GM06990 (cell line): ENCODE measurements around the gene VPS52.
"Not testable (repeated sequence)": the region's sequence is repeated elsewhere in the genome, so short reads cannot be mapped to it uniquely, and the experiment has no call there.

ENCODE experiments used
- DNase-seq: peaks from one replicate; pipeline ENCODE4 v3.0.0-alpha.2; 2011; ENCODE audit not compliant: insufficient read length; ENCODE audit errors: extremely low read depth
- H3K27me3 ChIP-seq: replicated peaks from 2 replicates; pipeline ENCODE4 v1.6.0; 2011; ENCODE audit warnings: low read length; ENCODE audit not compliant: control insufficient read depth, insufficient read depth
- H3K36me3 ChIP-seq: 2 replicates; pipeline ENCODE4 v1.5.1; 2011; ENCODE audit warnings: low read length; ENCODE audit not compliant: control insufficient read depth, insufficient read depth
- H3K4me3 ChIP-seq: replicated peaks from 2 replicates; pipeline ENCODE4 v1.5.1; 2011; ENCODE audit warnings: low read depth, mild to moderate bottlenecking, control low read depth, low read length
- TF ChIP-seq, protein P1 (sequence below): IDR thresholded peaks from 2 replicates; pipeline ENCODE4 v1.5.1; 2011; ENCODE audit warnings: low read length, control low read depth, mild to moderate bottlenecking, inconsistent platforms; ENCODE audit not compliant: insufficient read depth, poor library complexity, severe bottlenecking

The VPS52 gene

DNA sequence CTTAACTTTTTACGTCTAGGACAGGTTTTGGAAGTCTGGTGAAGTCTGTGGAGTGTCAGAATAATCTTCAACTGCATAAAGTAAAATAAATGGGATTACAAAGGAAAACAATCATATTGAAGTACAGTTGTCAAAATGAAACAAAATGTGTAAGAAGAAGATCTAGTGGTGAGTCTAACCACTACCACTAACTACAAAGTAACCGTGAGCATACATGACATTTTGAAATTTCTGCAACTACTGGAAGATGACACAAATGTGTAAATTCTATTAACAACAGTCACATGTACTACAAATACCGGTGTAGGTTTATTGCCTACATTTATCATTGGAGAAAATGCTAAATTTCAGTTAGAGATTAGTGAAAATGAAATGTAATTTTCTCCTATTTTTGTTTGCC is 29.7 kb downstream of the VPS52 start:
- Histone ChIP-seq H3K4me3 (no peak overlapping the region), H3K36me3 (no peaks in the 10 kb centered on the region), H3K27me3 (no peaks in the 10 kb centered on the region)
- DNase-seq: no peak
- TF ChIP-seq, protein P1, sequence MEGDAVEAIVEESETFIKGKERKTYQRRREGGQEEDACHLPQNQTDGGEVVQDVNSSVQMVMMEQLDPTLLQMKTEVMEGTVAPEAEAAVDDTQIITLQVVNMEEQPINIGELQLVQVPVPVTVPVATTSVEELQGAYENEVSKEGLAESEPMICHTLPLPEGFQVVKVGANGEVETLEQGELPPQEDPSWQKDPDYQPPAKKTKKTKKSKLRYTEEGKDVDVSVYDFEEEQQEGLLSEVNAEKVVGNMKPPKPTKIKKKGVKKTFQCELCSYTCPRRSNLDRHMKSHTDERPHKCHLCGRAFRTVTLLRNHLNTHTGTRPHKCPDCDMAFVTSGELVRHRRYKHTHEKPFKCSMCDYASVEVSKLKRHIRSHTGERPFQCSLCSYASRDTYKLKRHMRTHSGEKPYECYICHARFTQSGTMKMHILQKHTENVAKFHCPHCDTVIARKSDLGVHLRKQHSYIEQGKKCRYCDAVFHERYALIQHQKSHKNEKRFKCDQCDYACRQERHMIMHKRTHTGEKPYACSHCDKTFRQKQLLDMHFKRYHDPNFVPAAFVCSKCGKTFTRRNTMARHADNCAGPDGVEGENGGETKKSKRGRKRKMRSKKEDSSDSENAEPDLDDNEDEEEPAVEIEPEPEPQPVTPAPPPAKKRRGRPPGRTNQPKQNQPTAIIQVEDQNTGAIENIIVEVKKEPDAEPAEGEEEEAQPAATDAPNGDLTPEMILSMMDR: no peak

DNA sequence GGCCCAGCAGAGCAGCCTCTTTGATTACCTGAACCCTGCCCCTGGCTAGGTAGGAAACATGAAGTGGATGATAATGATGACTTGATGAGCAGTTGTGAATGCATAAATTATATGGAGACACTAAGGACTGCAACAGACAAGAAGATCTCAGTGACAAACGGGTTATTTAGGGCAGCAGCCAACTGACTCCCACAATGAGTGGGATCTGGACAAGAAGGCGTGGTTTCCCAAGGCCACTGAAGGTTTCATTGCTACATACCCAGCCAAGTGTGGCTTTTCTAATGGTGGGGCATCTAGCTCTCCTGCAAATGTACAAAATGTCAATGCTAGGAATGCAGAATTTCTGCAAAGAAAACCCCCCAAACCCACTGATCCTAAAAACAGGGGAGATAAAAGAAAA is 33.9 kb downstream of the VPS52 start:
- Histone ChIP-seq H3K36me3 (no peaks in the 10 kb centered on the region), H3K27me3 (no peaks in the 10 kb centered on the region; the same call in 1 of the 2 replicates), H3K4me3 (no peak overlapping the region)
- no peak for DNase-seq
- TF ChIP-seq, protein P1: no peak

DNA sequence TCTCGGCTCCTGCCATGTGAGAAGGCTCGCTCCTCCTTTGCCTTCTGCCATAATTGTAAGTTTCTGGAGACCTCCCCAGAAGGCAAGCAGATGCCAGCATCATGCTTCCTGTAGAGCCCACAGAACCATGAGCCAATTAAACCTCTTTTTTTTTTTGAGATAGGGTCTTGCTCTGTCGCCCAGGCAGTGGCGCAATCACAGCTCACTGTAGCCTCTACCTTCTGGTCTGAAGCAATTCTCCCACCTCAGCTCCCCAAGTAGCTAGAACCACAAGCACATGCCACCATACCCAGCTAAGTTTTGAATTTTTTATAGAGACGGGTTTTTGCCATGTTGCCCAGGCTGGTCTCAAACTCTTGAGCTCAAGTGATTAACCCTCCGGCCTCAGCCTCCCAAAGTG is 34.8 kb downstream of the VPS52 start:
- DNase-seq: no peak
- H3K27me3 ChIP-seq: no peaks in the 10 kb centered on the region; the same call in 1 of the 2 replicates
- H3K36me3 ChIP-seq: no peaks in the 10 kb centered on the region
- H3K4me3 ChIP-seq: no peak overlapping the region
- TF ChIP-seq, protein P1: no peak

DNA sequence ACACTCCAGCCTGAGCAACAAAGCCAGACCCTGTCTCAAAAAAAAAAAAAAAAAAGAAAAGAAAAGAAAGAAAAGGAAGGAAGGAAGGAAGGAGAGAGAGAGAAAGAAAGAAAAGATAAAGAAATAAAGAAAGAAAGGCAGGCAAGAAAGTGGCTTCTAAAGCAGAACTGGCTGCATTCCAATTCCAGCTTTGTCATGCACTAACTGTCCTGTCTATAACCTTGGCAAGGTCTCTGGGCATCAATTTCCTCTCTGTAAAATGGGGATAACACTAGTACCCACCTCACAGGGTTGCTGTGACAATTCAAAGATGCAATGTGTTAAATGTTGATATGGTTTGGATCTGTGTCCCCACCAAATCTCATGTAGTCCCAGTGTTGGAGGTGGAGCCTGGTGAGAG is 35.3 kb downstream of the VPS52 start:
- H3K36me3 ChIP-seq: no peaks in the 10 kb centered on the region
- no peak for DNase-seq
- TF ChIP-seq, protein P1: no peak
- H3K4me3 ChIP-seq: no peak overlapping the region
- H3K27me3 ChIP-seq: no peaks in the 10 kb centered on the region; the same call in 1 of the 2 replicates

DNA sequence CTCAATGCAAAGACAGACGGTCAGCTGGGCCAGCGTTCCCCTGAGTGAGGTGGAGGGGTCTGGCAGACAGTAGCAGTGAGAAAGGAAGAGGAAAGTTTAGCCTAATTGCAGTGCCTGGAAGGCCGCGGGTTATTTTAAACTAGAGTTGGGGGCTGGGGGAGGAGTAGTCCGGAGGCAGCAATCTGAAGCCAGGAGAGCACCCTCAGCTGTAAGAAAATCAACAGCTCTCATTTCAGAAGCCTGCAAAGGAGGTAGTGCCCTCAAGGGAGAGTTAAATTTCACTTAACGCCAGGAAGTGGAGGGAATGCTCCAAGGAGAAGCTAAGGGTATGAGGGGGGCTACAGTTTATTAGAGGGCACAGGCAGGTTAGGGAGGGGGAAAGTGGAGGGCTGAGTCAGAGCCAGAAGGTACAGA is 36.4 kb downstream of the VPS52 start:
- Histone ChIP-seq H3K36me3 (no peaks in the 10 kb centered on the region), H3K4me3 (no peak overlapping the region), H3K27me3 (no peaks in the 10 kb centered on the region; the same call in 1 of the 2 replicates)
- TF ChIP-seq, protein P1: no peak
- DNase-seq: no peak

DNA sequence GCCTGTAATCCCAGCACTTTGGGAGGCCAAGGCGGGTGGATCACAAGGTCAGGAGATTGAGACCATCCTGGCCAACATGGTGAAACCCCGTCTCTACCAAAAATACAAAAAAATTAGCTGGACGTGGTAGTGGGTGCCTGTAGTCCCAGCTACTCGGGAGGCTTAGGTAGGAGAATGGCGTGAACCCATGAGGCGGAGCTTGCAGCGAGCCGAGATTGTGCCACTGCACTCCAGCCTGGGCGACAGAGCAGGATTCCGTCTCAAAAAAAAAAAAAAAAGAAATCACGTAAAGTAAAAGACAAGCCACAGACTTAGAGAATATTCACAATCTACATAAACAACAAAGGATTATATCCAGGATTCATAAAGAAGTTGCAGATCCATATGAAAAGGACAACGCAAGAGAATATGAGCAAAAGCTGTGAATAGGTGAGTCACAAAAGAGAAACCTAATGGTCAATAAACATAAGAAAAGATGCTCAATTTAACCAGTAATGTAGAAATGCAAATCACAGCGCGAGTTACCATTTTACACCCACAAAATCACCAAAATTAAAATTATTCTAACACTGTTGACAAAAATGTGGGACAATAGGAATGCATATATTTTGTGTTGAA is 45.1 kb downstream of the VPS52 start:
- H3K4me3 ChIP-seq, H3K36me3 ChIP-seq, H3K27me3 ChIP-seq, DNase-seq: not testable (repeated sequence)
